Muscle layer of colon (tissue), 2 donors: ENCODE measurements around the gene SATL1.
"Not testable (repeated sequence)": the region's sequence is repeated elsewhere in the genome, so short reads cannot be mapped to it uniquely, and the experiment has no call there.

Experiments used
- H3K27ac ChIP-seq: one replicate; pipeline ENCODE4 v1.7.0; 2013; ENCODE audit warnings: low read depth, mild to moderate bottlenecking, low read length, moderate library complexity
- H3K27me3 ChIP-seq, 2 donors: one replicate each; pipeline ENCODE4 v1.7.0; 2013; ENCODE audit warnings: low read length in 2 of 2, mild to moderate bottlenecking in 2 of 2; ENCODE audit not compliant: insufficient read depth in 2 of 2, control insufficient read depth in 1 of 2
- H3K36me3 ChIP-seq: one replicate; pipeline ENCODE4 v1.7.0; 2013; ENCODE audit warnings: mild to moderate bottlenecking, low read length; ENCODE audit not compliant: insufficient read depth
- H3K4me1 ChIP-seq: one replicate; pipeline ENCODE4 v1.7.0; 2013; ENCODE audit warnings: mild to moderate bottlenecking, low read length; ENCODE audit not compliant: insufficient read depth
- H3K4me3 ChIP-seq, 2 donors: one replicate each; pipeline ENCODE4 v1.7.0; 2013; ENCODE audit warnings: low read length in 2 of 2, low read depth in 1 of 2, mild to moderate bottlenecking in 1 of 2, moderate library complexity in 1 of 2
- H3K9ac ChIP-seq: one replicate; pipeline ENCODE4 v1.7.0; 2013; ENCODE audit warnings: low read length
- H3K9me3 ChIP-seq: one replicate; pipeline ENCODE4 v1.7.0; 2013; ENCODE audit warnings: mild to moderate bottlenecking, low read length
- donor health status: abdominal sarcoma.
- donor health status: Adenocarcinoma of cecum.

SATL1 gene

DNA sequence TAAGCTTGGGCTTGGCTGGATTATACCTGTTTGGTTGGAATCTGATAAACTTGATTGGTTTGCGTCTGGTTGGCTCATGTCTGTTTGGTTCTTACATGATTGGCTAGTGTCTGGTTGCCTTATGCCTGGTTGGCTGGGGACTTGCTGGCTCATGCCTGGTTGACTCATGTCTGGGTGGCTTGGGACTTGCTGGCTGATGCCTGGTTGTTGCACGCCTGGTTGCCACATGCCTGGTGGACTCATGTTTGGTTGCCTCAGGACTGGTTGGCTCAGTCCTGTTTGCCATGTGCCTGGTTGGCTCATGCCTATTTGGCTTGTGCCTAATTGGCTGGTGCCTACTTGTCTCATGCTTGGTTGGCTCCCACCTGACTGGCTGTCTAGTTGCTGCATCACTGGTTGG lies 135.4 kb downstream of the SATL1 start:
- Histone ChIP-seq H3K4me1 (no peaks in the 10 kb centered on the region), H3K9ac (no peak overlapping the region), H3K4me3 (no peak overlapping the region), H3K9me3 (no peaks in the 10 kb centered on the region), H3K27me3 (no peaks in the 10 kb centered on the region), H3K27ac (no peak overlapping the region), H3K36me3 (no peaks in the 10 kb centered on the region)

DNA sequence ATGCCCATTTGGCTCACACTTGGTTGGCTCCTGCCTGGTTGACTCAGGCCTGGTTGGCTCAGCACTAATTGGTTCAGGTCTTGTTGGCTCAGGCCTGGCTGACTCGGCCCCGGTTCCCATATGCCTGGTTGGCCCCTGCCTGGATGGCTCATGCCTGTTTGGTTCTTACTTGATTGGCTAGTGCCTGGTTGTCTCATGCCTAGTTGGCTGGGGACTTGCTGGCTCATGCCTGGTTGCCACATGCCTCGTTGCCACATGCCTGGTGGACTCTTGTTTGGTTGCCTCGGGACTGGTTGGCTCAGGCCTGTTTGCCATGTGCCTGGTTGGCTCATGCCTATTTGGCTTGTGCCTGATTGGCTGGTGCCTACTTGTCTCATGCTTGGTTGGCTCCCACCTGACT lies 136.2 kb downstream of the SATL1 start:
- Histone ChIP-seq H3K4me1 (no peaks in the 10 kb centered on the region), H3K9ac (no peak overlapping the region), H3K4me3 (no peak overlapping the region), H3K9me3 (no peaks in the 10 kb centered on the region), H3K27me3 (no peaks in the 10 kb centered on the region), H3K27ac (no peak overlapping the region), H3K36me3 (no peaks in the 10 kb centered on the region)

DNA sequence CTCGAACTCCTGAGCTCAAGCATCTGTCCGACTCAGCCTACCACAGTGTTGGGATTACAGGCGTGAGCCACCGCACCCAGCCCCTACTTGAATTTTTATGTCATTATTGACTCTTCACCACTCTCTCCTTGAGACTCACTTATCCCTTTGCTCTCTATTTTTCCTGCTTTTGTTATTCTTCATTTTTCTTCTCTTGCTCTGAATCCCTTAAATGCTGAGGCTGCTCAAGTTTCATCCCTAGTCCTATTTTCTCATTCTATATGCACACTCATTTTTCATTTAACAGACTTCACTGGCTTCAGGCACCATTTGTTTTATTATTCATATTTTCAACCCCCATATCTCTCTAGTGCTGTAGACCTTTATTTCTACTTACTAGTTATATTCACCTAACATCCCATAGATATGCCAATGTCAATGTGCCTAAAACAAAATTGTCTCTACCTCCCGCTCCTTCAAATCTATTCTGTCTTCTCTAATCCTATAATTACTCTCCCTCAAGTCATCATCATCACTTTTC lies 154.2 kb downstream of the SATL1 start:
- H3K9me3 ChIP-seq: no peaks in the 10 kb centered on the region
- no peak overlapping the region for H3K4me3 ChIP-seq
- H3K4me1 ChIP-seq: no peaks in the 10 kb centered on the region
- no peaks in the 10 kb centered on the region for H3K27me3 ChIP-seq
- no peak overlapping the region for H3K9ac ChIP-seq
- peaks cover 4% of the 10 kb centered on the region for H3K36me3 ChIP-seq
- H3K27ac ChIP-seq: no peak overlapping the region

DNA sequence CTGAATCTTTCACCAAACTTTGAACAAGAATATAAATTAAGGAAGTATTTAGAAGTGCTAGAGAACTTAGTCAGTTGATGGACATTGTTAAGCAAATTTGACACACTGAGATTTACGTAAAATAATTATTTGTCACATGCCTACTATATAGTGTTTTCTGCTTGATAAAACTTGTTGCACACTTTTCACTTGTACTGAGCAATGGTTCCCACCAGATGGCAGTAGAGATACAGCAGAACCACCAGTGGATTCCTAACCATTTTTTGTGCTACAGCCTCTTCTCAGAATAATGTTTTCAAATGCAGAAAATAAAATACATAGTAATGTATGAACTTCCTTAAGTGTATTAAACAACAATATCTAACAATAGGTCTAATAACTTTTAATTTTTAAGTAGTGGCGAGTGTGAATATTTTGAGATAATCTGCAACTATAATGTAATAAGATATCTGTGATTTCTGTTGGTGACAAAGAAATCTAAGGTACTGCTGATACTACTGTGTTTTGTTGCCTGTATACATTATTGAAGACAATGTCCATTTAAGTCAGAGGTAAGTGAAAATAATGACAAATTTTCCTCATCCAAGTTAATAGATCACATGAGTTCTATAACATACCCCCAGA lies 158.7 kb downstream of the SATL1 start:
- Histone ChIP-seq H3K9me3 (no peaks in the 10 kb centered on the region), H3K4me1 (no peaks in the 10 kb centered on the region), H3K9ac (no peak overlapping the region), H3K4me3 (no peak overlapping the region), H3K36me3 (peaks cover 4% of the 10 kb centered on the region), H3K27me3 (no peaks in the 10 kb centered on the region), H3K27ac (no peak overlapping the region)

DNA sequence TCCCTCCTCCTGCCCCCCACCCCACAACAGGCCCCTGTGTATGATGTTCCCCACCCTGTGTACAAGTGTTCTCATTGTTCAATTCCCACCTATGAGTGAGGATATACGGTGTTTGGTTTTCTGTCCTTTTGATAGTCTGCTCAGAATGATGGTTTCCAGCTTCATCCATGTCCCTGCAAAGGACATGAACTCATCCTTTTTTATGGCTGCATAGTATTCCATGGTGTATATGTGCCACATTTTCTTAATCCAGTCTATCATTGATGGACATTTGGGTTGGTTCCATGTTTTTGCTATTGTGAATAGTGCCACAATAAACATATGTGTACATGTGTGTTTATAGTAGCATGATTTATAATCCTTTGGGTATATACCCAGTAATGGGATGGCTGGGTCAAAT lies 166.3 kb downstream of the SATL1 start:
- H3K27me3 ChIP-seq, H3K36me3 ChIP-seq, H3K27ac ChIP-seq, H3K4me3 ChIP-seq, H3K4me1 ChIP-seq, H3K9ac ChIP-seq, H3K9me3 ChIP-seq: not testable (repeated sequence)

DNA sequence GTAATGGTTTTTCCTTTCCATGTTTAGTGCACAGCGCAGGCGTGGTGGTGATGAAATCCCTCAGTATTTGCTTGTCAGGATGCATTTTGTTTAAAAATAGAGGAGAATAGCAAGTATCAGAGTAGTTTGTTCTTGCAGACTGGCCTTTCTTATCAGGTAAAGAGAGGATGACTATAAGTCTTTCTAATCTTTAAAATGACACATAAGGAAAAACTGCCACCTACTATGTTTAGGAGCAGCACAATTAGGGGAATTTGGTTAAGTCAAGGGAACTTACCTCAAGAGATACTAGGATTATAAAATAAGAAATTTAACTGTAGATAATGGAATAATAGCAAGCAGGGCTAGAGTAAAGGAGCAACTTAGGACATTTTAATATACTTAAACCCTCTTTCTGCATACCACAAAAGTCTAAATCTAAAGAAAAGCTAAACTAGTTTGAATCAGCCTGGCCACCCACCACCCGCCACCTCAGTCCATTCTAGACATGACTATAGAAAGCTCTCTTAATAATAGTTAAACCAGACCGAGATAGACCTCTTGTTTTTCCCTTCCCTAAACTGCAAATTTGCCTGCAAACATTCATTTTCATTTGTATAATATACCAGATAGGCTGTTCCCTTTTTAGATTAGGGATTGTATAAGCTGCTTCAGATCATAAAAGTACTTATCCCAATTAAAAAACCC lies 177.9 kb downstream of the SATL1 start:
- no peak overlapping the region for H3K9ac ChIP-seq
- H3K36me3 ChIP-seq: no peaks in the 10 kb centered on the region
- H3K9me3 ChIP-seq: no peaks in the 10 kb centered on the region
- H3K4me1 ChIP-seq: no peaks in the 10 kb centered on the region
- no peak overlapping the region for H3K27ac ChIP-seq
- no peak overlapping the region for H3K4me3 ChIP-seq
- H3K27me3 ChIP-seq: no peaks in the 10 kb centered on the region

DNA sequence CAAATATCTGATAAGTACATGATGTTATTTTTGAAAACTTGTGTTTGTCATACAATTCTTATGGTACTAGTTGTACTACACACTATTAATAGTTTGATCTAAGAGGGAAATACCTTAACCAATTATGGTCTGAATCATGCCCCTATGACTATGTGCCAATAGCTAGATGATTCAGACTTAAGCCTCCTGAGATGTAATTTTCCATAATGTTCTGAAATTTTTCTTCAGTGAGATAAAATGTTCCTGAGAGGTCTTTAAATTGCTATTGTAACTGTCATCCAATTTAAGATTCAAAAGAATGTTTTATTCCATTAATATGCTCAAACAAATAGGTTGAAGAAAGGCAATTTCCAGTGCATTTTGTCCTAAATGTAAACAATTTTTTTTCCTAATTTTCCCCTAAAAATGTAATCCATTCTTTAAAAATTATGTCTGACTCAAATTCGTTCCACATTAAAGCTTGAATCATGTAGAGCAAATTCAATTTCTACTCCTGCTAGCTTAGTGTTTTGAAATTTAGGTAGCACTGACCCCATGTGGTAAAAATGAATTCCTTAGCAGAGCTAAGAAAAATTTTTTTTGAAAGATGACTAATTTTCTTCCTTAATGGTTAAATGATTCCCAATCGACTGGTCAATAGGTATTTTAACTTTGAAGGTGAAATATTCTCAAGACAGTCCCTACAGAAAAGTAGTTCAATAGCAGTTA lies 190.8 kb downstream of the SATL1 start:
- Histone ChIP-seq H3K4me3 (no peak overlapping the region), H3K9ac (no peak overlapping the region)

DNA sequence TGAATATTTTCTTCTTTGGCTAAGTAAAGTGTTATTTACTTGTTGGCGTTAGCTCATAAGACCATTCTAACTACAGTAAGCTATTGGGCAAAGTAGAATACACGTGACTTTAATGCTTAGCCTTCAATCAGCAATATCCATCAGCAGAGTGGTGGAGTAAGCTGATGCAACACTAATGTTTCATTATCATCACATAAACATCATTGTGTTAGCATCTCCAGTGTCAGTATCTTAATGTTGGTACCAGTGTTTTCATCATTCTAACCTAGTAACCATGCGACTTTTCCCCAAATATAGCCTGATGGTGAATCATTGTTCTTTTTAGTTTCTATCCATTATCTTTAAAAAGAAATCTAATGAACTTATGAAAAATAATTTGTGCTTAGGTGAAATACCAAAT lies 191.4 kb downstream of the SATL1 start:
- no peak overlapping the region for H3K4me3 ChIP-seq
- no peak overlapping the region for H3K27ac ChIP-seq

More for the DNA sequence above, 190.8 kb downstream of the SATL1 start:
- H3K36me3 ChIP-seq: no peaks in the 10 kb centered on the region
- H3K4me1 ChIP-seq: no peaks in the 10 kb centered on the region
- no peaks in the 10 kb centered on the region for H3K27me3 ChIP-seq
- no peaks in the 10 kb centered on the region for H3K9me3 ChIP-seq
- no peak overlapping the region for H3K27ac ChIP-seq

DNA sequence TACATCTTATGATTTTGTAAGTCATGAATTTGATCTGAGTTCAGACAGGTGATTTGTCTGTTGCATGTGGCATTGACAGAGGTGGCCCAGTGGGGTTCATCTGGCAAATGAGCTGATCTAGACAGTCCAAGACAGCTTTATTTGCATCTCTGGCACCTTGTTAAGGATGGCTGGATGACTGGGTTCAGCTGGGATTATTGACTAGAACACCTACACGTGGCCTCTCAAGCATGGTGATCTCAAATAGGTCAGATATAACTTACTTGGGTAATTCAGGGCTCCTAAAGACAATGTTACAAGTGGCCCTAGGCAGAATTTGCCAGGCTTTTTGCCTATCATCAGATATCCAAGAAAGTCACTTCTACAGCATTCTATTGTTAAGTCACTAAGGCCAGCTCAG lies 192.0 kb downstream of the SATL1 start:
- Histone ChIP-seq H3K4me1 (no peaks in the 10 kb centered on the region), H3K27ac (no peak overlapping the region), H3K4me3 (no peak overlapping the region), H3K9ac (no peak overlapping the region), H3K9me3 (no peaks in the 10 kb centered on the region), H3K36me3 (no peaks in the 10 kb centered on the region), H3K27me3 (no peaks in the 10 kb centered on the region)

More for the DNA sequence above, 191.4 kb downstream of the SATL1 start:
- Histone ChIP-seq H3K27me3 (no peaks in the 10 kb centered on the region), H3K36me3 (no peaks in the 10 kb centered on the region), H3K4me1 (no peaks in the 10 kb centered on the region), H3K9me3 (no peaks in the 10 kb centered on the region), H3K9ac (no peak overlapping the region)
